Measurements from ENCODE around the gene HSPB6.

DNA sequence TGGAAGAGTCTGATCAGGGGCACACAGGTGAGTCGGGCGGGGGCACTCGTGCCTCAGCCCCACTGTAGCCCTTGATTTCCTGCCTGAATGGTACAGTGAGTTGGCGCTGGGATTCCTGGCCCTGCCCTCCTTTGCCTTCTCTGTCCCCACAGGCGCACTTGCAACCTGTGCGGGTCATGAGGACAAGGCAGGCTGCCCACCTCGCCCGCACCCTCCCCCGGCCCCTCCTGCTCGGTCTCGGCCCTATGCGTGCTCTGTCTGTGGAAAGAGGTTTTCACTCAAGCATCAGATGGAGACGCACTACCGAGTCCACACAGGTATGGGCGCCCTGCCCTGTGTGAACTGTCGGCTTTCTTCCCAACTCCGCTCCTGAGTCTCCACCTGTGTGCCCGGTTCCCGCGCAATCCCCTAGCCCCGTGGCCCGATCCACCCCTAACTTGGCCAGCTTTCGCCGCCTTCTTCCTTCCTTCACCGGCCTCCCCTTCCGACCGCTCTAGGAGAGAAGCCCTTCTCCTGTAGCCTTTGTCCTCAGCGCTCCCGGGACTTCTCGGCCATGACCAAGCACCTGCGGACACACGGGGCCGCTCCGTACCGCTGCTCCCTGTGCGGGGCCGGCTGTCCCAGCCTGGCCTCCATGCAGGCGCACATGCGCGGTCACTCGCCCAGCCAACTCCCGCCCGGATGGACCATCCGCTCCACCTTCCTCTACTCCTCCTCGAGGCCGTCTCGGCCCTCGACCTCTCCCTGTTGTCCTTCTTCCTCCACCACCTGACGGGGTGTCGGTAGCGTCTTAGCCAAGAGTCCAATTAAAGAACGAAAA, 40.6 kb downstream of the HSPB6 start:
- TF ChIP-seq, protein P1, sequence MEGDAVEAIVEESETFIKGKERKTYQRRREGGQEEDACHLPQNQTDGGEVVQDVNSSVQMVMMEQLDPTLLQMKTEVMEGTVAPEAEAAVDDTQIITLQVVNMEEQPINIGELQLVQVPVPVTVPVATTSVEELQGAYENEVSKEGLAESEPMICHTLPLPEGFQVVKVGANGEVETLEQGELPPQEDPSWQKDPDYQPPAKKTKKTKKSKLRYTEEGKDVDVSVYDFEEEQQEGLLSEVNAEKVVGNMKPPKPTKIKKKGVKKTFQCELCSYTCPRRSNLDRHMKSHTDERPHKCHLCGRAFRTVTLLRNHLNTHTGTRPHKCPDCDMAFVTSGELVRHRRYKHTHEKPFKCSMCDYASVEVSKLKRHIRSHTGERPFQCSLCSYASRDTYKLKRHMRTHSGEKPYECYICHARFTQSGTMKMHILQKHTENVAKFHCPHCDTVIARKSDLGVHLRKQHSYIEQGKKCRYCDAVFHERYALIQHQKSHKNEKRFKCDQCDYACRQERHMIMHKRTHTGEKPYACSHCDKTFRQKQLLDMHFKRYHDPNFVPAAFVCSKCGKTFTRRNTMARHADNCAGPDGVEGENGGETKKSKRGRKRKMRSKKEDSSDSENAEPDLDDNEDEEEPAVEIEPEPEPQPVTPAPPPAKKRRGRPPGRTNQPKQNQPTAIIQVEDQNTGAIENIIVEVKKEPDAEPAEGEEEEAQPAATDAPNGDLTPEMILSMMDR (conservative IDR thresholded peaks at IDR 0.05 in 1 of 2, IDR thresholded peaks at IDR 0.05 in 1 of 2; ENCODE audit: extremely low read depth in 1 of 2, insufficient read depth in 1 of 2, low read depth in 1 of 2, low read length in 2 of 2): no peak
- TF ChIP-seq EZH2 (IDR thresholded peaks at IDR 0.05; ENCODE audit: borderline replicate concordance, low read length): no peak

Measured in mammary epithelial cell (primary cell).